DOHH2 (cell line): ENCODE data around the gene ZNF444.

ENCODE experiments used
- H3F3A ChIP-seq: fragments of 200-600 bp; sonication (generic), shearing (Covaris generic); 2 replicates; pipeline ENCODE4 v1.6.0; 2016; ENCODE audit warnings: antibody characterized with exemption, mild to moderate bottlenecking; ENCODE audit not compliant: control insufficient read depth, insufficient read depth
- H3K27ac ChIP-seq: fragments of 200-600 bp; sonication (generic); 2 replicates; pipeline ENCODE4 v1.5.1; 2014; ENCODE audit warnings: low read depth, mild to moderate bottlenecking, low read length, moderate library complexity
- H3K27me3 ChIP-seq: fragments of 200-600 bp; sonication (generic); 2 replicates; pipeline ENCODE4 v1.6.1; 2014; ENCODE audit warnings: mild to moderate bottlenecking, low read length, mixed read lengths; ENCODE audit not compliant: control insufficient read depth
- H3K36me3 ChIP-seq: fragments of 200-600 bp; sonication (generic); 2 replicates; pipeline ENCODE4 v1.6.1; 2014; ENCODE audit warnings: mild to moderate bottlenecking, low read length, moderate library complexity, mixed read lengths; ENCODE audit not compliant: control insufficient read depth
- H3K4me1 ChIP-seq: fragments of 200-600 bp; sonication (generic); 2 replicates; pipeline ENCODE4 v1.6.1; 2014; ENCODE audit warnings: mild to moderate bottlenecking, low read length, mixed read lengths; ENCODE audit not compliant: control insufficient read depth
- H3K4me2 ChIP-seq: fragments of 200-600 bp; sonication (generic); 2 replicates; pipeline ENCODE4 v1.6.0; 2014; ENCODE audit warnings: mild to moderate bottlenecking, low read length, moderate library complexity
- H3K4me3 ChIP-seq: fragments of 200-600 bp; sonication (generic); 2 replicates; pipeline ENCODE4 v1.5.1; 2014; ENCODE audit warnings: mild to moderate bottlenecking, low read length, mixed read lengths
- H3K79me2 ChIP-seq: fragments of 200-600 bp; sonication (generic); 2 replicates; pipeline ENCODE4 v1.6.1; 2014; ENCODE audit warnings: mild to moderate bottlenecking, low read length, mixed read lengths; ENCODE audit not compliant: control insufficient read depth
- H3K9me2 ChIP-seq: fragments of 200-600 bp; sonication (generic); replicated peaks from 2 replicates; pipeline ENCODE4 v1.6.1; 2014; ENCODE audit warnings: mild to moderate bottlenecking, low read length, mixed read lengths; ENCODE audit not compliant: control insufficient read depth
- H3K9me3 ChIP-seq: fragments of 200-600 bp; sonication (generic); 2 replicates; pipeline ENCODE4 v1.6.1; 2014; ENCODE audit warnings: antibody characterized with exemption, low read length, mixed read lengths; ENCODE audit not compliant: control insufficient read depth, insufficient read depth
- H4K20me1 ChIP-seq: fragments of 200-600 bp; sonication (generic); 2 replicates; pipeline ENCODE4 v1.6.0; 2014; ENCODE audit warnings: low read depth, mild to moderate bottlenecking, antibody characterized with exemption, low read length, moderate library complexity; ENCODE audit not compliant: control insufficient read depth, insufficient read depth
- EZH2phosphoT487 ChIP-seq: fragments of 200-600 bp; sonication (generic); IDR thresholded peaks from 2 replicates; pipeline ENCODE4 v1.6.1; 2017; ENCODE audit warnings: borderline replicate concordance, mild to moderate bottlenecking, antibody characterized with exemption, low read length, moderate library complexity, mixed read lengths
- TF ChIP-seq, protein P1 (sequence below): fragments of 200-600 bp; sonication (generic); IDR thresholded peaks from one replicate; pipeline ENCODE4 v1.5.1; 2014; ENCODE audit warnings: antibody characterized with exemption, mild to moderate bottlenecking, low read depth, low read length; ENCODE audit not compliant: poor library complexity, severe bottlenecking

Gene ZNF444

DNA sequence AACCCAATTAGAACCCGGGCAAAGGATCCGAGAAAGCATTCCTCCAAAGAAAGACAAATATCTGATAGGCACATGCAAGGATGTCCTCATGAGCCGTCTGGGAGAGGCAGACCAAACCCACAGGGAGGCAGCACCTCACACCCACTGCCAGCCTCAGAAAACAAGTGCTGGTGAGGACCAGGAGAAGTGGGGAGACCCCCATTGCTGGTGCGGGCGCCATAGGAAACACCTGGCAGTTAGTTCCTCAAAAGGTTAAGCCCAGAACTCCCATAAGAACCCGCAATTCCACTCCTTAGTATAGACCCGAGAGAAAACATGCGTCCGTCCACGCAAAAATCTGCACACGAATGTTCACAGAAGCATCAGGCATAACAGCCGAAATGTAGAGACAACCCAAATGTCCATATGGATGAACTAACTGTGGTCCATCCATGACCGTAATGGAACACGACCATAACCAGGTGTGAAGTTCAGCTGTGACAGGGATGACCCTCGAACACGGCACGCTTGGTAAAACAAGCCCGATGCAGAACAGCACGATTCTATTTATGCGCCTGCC is 27.9 kb upstream of the ZNF444 start:
- Histone ChIP-seq H3K9me2 (no peaks in the 10 kb centered on the region), H3K4me2 (peak overlapping the region; percentile 93), H4K20me1 (peaks cover 23% of the 10 kb centered on the region; the same call in 1 of the 2 replicates), H3F3A (peaks cover 7% of the 10 kb centered on the region), H3K27ac (peak overlapping the region; percentile 72), H3K9me3 (no peaks in the 10 kb centered on the region), H3K4me3 (peak overlapping the region; percentile 66), H3K4me1 (peaks cover 69% of the 10 kb centered on the region), H3K27me3 (no peaks in the 10 kb centered on the region), H3K36me3 (peaks cover 17% of the 10 kb centered on the region), H3K79me2 (peaks cover 100% of the 10 kb centered on the region)
- TF ChIP-seq EZH2phosphoT487: no peak
- TF ChIP-seq, protein P1, sequence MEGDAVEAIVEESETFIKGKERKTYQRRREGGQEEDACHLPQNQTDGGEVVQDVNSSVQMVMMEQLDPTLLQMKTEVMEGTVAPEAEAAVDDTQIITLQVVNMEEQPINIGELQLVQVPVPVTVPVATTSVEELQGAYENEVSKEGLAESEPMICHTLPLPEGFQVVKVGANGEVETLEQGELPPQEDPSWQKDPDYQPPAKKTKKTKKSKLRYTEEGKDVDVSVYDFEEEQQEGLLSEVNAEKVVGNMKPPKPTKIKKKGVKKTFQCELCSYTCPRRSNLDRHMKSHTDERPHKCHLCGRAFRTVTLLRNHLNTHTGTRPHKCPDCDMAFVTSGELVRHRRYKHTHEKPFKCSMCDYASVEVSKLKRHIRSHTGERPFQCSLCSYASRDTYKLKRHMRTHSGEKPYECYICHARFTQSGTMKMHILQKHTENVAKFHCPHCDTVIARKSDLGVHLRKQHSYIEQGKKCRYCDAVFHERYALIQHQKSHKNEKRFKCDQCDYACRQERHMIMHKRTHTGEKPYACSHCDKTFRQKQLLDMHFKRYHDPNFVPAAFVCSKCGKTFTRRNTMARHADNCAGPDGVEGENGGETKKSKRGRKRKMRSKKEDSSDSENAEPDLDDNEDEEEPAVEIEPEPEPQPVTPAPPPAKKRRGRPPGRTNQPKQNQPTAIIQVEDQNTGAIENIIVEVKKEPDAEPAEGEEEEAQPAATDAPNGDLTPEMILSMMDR: no peak

DNA sequence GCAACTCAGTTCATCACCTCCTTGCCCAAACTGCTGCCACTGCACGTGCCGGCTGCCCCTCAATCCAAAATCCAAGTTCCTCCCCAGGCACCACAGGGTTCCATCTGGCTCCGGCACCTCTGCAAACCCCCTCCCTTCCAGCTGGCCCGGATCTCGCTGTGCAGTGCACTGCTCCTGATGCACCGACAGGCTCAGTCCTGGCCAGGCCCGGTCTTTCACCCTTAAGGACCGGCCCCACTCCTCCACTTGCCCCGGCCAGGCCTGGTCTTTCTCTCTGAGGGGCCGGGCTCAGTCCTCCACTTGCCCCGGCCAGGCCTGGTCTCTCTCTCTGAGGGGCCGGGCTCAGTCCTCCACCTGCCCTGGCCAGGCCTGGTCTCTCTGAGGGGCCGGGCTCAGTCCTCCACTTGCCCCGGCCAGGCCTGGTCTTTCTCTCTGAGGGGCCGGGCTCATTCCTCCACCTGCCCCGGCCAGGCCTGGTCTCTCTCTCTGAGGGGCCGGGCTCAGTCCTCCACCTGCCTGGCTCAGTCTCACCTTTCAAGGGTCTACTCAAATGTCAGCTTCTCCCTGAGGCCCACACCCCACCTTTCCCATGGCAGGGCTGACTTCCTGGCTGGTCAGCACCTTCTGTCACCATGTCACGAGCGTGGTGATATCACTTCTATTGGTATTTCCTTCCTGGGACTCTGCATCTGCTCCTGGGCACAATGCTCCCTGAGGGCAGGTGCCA is 26.9 kb upstream of the ZNF444 start:
- H3F3A ChIP-seq: peaks cover 7% of the 10 kb centered on the region
- H3K4me2 ChIP-seq: peak overlapping the region; percentile 93
- H3K9me2 ChIP-seq: no peaks in the 10 kb centered on the region
- H3K4me3 ChIP-seq: peak overlapping the region; percentile 66; the same call in 1 of the 2 replicates
- H3K4me1 ChIP-seq: peaks cover 75% of the 10 kb centered on the region
- H3K27ac ChIP-seq: peak overlapping the region; percentile 26; the same call in 1 of the 2 replicates
- H4K20me1 ChIP-seq: peaks cover 22% of the 10 kb centered on the region; the same call in 1 of the 2 replicates
- H3K9me3 ChIP-seq: no peaks in the 10 kb centered on the region
- no peak for TF ChIP-seq EZH2phosphoT487
- TF ChIP-seq, protein P1: no peak
- no peaks in the 10 kb centered on the region for H3K27me3 ChIP-seq
- H3K36me3 ChIP-seq: peaks cover 28% of the 10 kb centered on the region
- peaks cover 100% of the 10 kb centered on the region for H3K79me2 ChIP-seq

DNA sequence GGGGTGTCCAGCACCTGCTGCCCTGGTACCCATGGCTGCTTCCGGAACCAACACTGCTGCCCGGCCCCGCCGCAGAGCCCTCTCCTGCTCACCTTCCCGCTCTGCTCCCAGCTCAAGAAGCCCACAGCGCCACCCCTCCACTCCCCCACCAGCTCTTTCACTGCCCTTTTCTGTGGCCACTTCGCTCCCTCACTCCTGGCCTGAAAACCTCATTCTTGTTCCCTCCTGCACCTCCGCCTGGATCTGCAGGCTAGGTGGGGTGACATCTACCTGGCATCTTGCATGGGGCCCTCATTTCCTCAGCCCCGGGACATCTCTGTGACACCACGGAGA is 26.3 kb upstream of the ZNF444 start:
- H3K4me3 ChIP-seq: no peak overlapping the region
- peaks cover 20% of the 10 kb centered on the region; the same call in 1 of the 2 replicates for H4K20me1 ChIP-seq
- H3F3A ChIP-seq: peaks cover 7% of the 10 kb centered on the region
- H3K79me2 ChIP-seq: peaks cover 100% of the 10 kb centered on the region
- no peak overlapping the region for H3K27ac ChIP-seq
- H3K4me1 ChIP-seq: peaks cover 75% of the 10 kb centered on the region
- no peaks in the 10 kb centered on the region for H3K27me3 ChIP-seq
- no peaks in the 10 kb centered on the region for H3K9me2 ChIP-seq
- peak overlapping the region; percentile 18; the same call in 1 of the 2 replicates for H3K4me2 ChIP-seq
- TF ChIP-seq, protein P1: no peak
- no peak for TF ChIP-seq EZH2phosphoT487
- H3K9me3 ChIP-seq: no peaks in the 10 kb centered on the region
- peaks cover 33% of the 10 kb centered on the region for H3K36me3 ChIP-seq
